Measurements from ENCODE around the gene FCHSD2.

- TF ChIP-seq CTCF (IDR thresholded peaks at IDR 0.05) (no peak), POLR2A (IDR thresholded peaks at IDR 0.05) (no peak)
These were observed 318.9 kb downstream of the FCHSD2 start for GRCh38 chr11:72823105-72823804.
